DMS53 treated with DMSO at 0.1 percent for 48 hours (cell line): Measurements from ENCODE around the gene TJP1.
A peak's percentile ranks its signal among the peaks of the same experiment; 100 is the strongest.

Experiments
- DNase-seq: peaks from one replicate; lab custom pipeline; 2025; ENCODE audit not compliant: unreplicated experiment; lab: John Stamatoyannopoulos, UW

Gene TJP1

GRCh38 chr15:29822100-29822683 lies at the start of gene TJP1:
Gene TJP1 (minus strand): TSS chr15:29822468. CDS start chr15:29822028, 440 bp downstream.
- peak; percentile 33 for DNase-seq

GRCh38 chr15:29871401-29871800 lies 49.1 kb upstream of the TJP1 start:
- no peak for DNase-seq

- no peak for DNase-seq
Observed at GRCh38 chr15:29870495-29871151, 48.4 kb upstream of the TJP1 start.

GRCh38 chr15:29867241-29868000 lies 45.2 kb upstream of the TJP1 start:
- no peak for DNase-seq

- no peak for DNase-seq
Observed at GRCh38 chr15:29866337-29866736, 44.1 kb upstream of the TJP1 start.

GRCh38 chr15:29864501-29864900 lies 42.2 kb upstream of the TJP1 start:
- no peak for DNase-seq

GRCh38 chr15:29863438-29863837 lies 41.2 kb upstream of the TJP1 start:
- DNase-seq, result no peak

- DNase-seq, result no peak
Observed at GRCh38 chr15:29862271-29862670, 40.0 kb upstream of the TJP1 start.

GRCh38 chr15:29860872-29861271 lies 38.6 kb upstream of the TJP1 start:
- DNase-seq, result no peak

- DNase-seq, result no peak
Observed at GRCh38 chr15:29859973-29860715, 37.9 kb upstream of the TJP1 start.

GRCh38 chr15:29859293-29859692 lies 37.0 kb upstream of the TJP1 start:
- DNase-seq, result no peak

GRCh38 chr15:29857221-29857789 lies 35.0 kb upstream of the TJP1 start:
- DNase-seq, result peak; percentile 48

GRCh38 chr15:29854413-29854812 lies 32.1 kb upstream of the TJP1 start:
- DNase-seq, result no peak

GRCh38 chr15:29853211-29853987 lies 31.1 kb upstream of the TJP1 start:
- no peak for DNase-seq

- no peak for DNase-seq
Observed at GRCh38 chr15:29852201-29852600, 29.9 kb upstream of the TJP1 start.

- DNase-seq, result no peak
Observed at GRCh38 chr15:29849716-29850115, 27.4 kb upstream of the TJP1 start.

- no peak for DNase-seq
Observed at GRCh38 chr15:29849218-29849617, 26.9 kb upstream of the TJP1 start.

GRCh38 chr15:29844290-29844903 lies 22.1 kb upstream of the TJP1 start:
- no peak for DNase-seq

GRCh38 chr15:29842290-29842689 lies 20.0 kb upstream of the TJP1 start:
- no peak for DNase-seq

GRCh38 chr15:29840926-29841325 lies 18.7 kb upstream of the TJP1 start:
- DNase-seq, result no peak
